ENCODE measurements around the gene ATXN7L1.

DNA sequence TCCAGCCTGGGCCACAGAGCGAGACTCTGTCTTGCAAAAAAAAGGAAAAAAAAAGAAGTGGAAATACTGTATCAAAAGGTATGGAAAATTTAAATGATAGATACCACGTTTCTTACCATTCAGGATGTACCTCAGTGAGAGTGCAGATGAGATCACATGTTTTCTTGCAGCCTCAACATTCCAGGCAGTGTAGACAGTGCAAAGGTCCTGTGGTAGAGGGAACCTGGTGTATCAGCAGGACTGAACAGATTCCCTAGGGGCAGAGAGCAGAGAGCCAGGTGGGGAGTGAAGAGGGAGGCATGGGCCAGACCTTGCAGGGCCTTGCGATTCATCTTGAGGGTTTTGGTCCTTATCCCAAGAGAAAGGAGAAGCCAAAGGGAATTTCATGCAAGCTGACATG is 17.7 kb upstream of the ATXN7L1 start:
- TF ChIP-seq, protein P1, sequence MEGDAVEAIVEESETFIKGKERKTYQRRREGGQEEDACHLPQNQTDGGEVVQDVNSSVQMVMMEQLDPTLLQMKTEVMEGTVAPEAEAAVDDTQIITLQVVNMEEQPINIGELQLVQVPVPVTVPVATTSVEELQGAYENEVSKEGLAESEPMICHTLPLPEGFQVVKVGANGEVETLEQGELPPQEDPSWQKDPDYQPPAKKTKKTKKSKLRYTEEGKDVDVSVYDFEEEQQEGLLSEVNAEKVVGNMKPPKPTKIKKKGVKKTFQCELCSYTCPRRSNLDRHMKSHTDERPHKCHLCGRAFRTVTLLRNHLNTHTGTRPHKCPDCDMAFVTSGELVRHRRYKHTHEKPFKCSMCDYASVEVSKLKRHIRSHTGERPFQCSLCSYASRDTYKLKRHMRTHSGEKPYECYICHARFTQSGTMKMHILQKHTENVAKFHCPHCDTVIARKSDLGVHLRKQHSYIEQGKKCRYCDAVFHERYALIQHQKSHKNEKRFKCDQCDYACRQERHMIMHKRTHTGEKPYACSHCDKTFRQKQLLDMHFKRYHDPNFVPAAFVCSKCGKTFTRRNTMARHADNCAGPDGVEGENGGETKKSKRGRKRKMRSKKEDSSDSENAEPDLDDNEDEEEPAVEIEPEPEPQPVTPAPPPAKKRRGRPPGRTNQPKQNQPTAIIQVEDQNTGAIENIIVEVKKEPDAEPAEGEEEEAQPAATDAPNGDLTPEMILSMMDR (IDR thresholded peaks at IDR 0.05), result no peak
- no peak for TF ChIP-seq POLR2A (IDR thresholded peaks at IDR 0.05)

Measured in esophagus squamous epithelium (tissue), 4 donors.